GM21367 (cell line): Measurements from ENCODE around the gene STARD13.
A peak's percentile ranks its signal among the peaks of the same experiment; 100 is the strongest.

ENCODE experiments used
- ATAC-seq: cut with Tn5 transposase; IDR thresholded peaks from one replicate; pipeline ENCODE4 v1.9.1; 2021; ENCODE audit not compliant: unreplicated experiment

Gene STARD13

DNA sequence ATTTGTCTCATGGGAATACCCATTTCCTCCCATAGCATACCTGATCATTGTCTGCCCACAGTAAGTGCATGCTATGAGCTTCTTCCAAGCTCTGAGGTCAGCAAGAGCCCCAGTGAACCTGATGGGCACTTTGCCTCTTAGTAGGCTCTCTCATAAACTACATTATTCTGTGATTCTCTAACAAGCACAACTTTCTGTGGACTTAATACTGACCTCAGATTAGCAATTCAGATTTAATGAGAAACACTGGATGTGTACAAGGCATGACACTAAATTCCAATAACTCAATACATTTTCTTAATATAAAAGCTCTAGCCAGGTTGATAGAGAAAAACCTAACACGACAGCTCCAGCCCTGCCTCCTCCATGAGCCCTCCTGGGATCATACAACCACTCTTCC, 23.3 kb upstream of the STARD13 start:
- no peak for ATAC-seq

- ATAC-seq, result no peak
Observed at GRCh38 chr13:33307843-33308242, 22.3 kb upstream of the STARD13 start.

GRCh38 chr13:33303855-33304597, 18.5 kb upstream of the STARD13 start:
- no peak for ATAC-seq

DNA sequence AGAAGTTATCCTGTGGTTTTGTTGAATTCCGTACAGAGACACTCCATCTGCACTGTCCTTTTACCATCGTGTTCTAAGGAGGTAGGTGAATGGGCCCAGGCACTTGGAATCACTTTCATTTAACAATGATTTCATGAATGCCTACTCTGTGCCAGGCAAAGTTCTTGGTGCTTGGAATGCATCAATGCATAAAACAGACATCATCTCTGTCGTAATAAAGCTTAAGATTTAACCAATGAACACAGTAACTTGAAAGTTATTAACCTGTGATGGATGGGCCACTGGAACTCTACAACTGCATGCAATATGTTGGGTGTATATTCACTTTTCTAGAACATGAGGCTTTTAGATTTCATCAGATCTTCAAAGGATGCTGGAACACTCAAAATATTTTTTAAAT, 14.1 kb upstream of the STARD13 start:
- no peak for ATAC-seq

DNA sequence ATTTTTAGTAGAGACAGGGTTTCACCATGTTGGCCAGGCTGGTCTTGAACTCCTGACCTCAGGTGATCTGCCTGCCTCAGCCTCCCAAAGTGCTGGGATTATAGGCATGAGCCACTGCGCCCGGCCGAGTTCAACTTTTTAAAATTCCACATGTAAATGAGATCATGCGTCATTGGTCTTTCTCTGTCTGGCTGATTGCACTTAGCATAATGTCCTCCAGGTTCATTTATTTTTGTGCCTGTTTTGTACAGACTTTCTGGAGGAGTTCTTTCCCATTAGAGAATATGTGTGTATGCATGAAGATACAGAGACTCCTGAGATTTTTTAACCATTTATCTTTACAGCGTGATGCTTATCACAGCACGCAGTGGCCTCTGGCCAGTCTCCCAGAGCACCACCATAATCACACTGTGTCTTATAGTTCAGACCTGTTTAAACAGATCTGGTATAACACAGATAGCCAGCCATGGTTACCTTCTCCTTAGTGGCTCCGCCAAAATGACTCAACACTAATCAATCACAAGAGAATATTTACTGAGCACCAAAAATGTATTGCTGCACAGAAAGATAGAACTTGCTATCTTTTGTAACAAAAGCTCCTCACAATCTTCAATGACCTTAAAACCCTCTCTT, 11.4 kb upstream of the STARD13 start:
- no peak for ATAC-seq

- no peak for ATAC-seq
Observed at GRCh38 chr13:33292712-33293111, 7.2 kb upstream of the STARD13 start.

- ATAC-seq, result no peak
Observed at GRCh38 chr13:33290421-33290965, 4.9 kb upstream of the STARD13 start.

DNA sequence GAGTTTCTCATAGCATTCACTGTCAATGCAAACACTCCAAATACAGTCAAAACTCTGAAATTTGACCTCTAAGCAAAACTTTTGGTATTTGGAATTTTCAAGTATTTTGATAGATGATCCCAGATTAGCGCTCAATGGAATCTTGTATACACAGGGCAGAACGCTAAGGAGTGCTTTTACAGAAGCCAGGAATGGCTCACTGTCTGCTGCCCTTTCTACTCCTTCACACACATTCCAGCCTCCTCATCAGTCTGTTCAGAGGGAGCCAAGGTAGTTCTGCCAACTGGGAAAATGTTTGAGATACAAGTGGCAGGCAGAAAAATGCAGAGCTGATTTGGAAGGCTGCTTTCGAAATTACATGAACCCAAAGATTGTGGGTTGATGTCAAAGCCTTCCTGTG, 4.4 kb upstream of the STARD13 start:
- no peak for ATAC-seq

- no peak for ATAC-seq
Observed at GRCh38 chr13:33287142-33287882, 1.8 kb upstream of the STARD13 start.

DNA sequence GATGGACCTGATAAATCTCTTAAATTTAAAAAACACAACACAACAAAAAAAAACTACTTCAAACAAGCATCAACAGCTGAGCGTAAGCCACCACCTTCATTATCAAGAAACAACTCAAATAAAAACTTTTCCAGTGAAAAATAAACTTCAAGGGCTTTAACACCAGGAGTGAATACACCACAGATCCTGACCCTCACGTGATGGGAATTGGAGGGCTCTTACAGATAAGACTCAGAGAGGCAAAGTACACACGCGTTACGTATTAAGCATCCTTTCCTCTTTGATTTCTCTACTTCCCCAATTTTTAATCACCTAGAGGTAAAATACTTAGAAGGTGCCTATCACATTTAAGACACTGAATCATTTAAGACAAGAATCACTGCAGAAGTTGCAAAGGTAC, 573 bp upstream of the STARD13 start:
- no peak for ATAC-seq

- ATAC-seq, result peak; percentile 11
Observed at GRCh38 chr13:33284916-33285315, 639 bp downstream of the STARD13 start.

- no peak for ATAC-seq
Observed at GRCh38 chr13:33284031-33284430, 1.5 kb downstream of the STARD13 start.

- ATAC-seq, result no peak
Observed at GRCh38 chr13:33283195-33283911, 2.2 kb downstream of the STARD13 start.

- no peak for ATAC-seq
Observed at GRCh38 chr13:33281951-33282595, 3.5 kb downstream of the STARD13 start.

- no peak for ATAC-seq
Observed at GRCh38 chr13:33280923-33281322, 4.6 kb downstream of the STARD13 start.

- no peak for ATAC-seq
Observed at GRCh38 chr13:33280279-33280905, 5.2 kb downstream of the STARD13 start.

DNA sequence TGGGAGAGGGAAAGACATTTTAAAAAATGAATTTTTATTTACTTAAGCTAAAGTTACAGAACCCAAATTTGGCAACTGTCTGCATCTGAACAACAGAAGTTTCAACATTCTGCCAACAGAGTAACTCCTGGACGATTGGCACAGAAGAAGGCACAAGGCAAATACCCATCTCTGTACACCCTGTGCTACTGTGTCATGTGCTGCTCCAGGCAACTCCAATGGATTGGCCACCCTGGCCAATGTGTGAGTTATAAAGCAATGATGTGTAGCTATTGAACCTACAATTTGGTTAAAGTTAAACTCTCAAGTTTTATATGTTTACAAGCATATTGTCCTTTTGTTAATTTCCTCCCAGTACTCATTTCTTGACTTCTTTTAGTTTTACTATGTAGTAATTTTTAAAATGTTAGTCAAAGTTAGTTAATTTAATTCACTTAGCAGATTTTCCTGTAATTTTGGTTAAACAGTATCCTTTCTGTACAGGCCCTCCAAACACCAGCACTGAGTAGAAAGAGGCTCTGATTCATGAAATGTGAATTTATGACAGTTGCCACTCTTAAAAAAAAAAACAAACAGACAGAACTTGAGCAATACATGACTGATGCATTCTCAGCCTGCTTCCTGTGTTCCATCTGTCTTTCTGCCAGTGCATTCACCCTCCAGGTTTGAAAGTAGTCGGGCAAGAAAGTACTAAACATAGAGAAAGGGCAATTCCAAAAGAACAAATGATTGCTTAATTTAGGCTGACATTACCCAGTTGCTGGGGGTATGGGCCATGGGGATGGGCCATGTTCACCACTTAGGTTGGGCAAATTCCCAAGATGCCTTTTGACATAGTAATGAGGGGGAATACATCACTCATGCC, 5.9 kb downstream of the STARD13 start:
- ATAC-seq, result no peak

- ATAC-seq, result no peak
Observed at GRCh38 chr13:33278913-33279312, 6.6 kb downstream of the STARD13 start.

- ATAC-seq, result no peak
Observed at GRCh38 chr13:33277946-33278345, 7.6 kb downstream of the STARD13 start.
